Amygdala (tissue), 56 donors: ENCODE measurements around the gene CAPN7.
A peak's percentile ranks its signal among the peaks of the same experiment; 100 is the strongest.

Experiments used
- DNase-seq, 56 donors: peaks; one replicate each; lab custom pipeline; 2025; lab: John Stamatoyannopoulos, UW

The CAPN7 gene

GRCh38 chr3:15291589-15292541 lies 85.8 kb downstream of the CAPN7 start:
- no peak for DNase-seq

GRCh38 chr3:15292765-15293522 lies 86.9 kb downstream of the CAPN7 start:
- peak in 2 of 56 donors; percentile 30 to 41 for DNase-seq

GRCh38 chr3:15294929-15295328 lies 88.9 kb downstream of the CAPN7 start:
- DNase-seq = no peak

- no peak for DNase-seq
These were observed 89.5 kb downstream of the CAPN7 start for GRCh38 chr3:15295506-15295905.

GRCh38 chr3:15297608-15298350 lies 91.7 kb downstream of the CAPN7 start:
- no peak for DNase-seq

- DNase-seq = no peak
These were observed 92.5 kb downstream of the CAPN7 start for GRCh38 chr3:15298504-15298903.

- DNase-seq = peak in 2 of 56 donors; percentile 18 to 26
These were observed 93.0 kb downstream of the CAPN7 start for GRCh38 chr3:15299036-15299435.

GRCh38 chr3:15300323-15301078 lies 94.5 kb downstream of the CAPN7 start:
- DNase-seq = peak in 1 of 56 donors; percentile 42

- DNase-seq = peak in 1 of 56 donors; percentile 17
These were observed 95.7 kb downstream of the CAPN7 start for GRCh38 chr3:15301761-15302160.
